HEK293T (cell line): ENCODE measurements around the gene TEX28.
"Not testable (repeated sequence)": the region's sequence is repeated elsewhere in the genome, so short reads cannot be mapped to it uniquely, and the experiment has no call there.

Experiments used
- ARNT ChIP-seq: fragments of 450-650 bp; IDR thresholded peaks from 2 replicates; pipeline ENCODE4 v1.6.1; 2017; ENCODE audit warnings: mild to moderate bottlenecking
- CTBP1 ChIP-seq: fragments of 450-650 bp; IDR thresholded peaks from 2 replicates; pipeline ENCODE4 v1.6.1; 2016; ENCODE audit warnings: borderline replicate concordance
- FOXK2 ChIP-seq: fragments of 450-650 bp; IDR thresholded peaks from 2 replicates; pipeline ENCODE4 v1.6.1; 2016; ENCODE audit warnings: mild to moderate bottlenecking
- FOXM1 ChIP-seq: fragments of 450-650 bp; IDR thresholded peaks from 2 replicates; pipeline ENCODE4 v1.6.1; 2017; ENCODE audit warnings: mild to moderate bottlenecking, borderline replicate concordance
- HDGF ChIP-seq: fragments of 450-650 bp; IDR thresholded peaks from 2 replicates; pipeline ENCODE4 v1.6.1; 2017; ENCODE audit warnings: antibody characterized with exemption, borderline replicate concordance
- NFRKB ChIP-seq: fragments of 450-650 bp; IDR thresholded peaks from 2 replicates; pipeline ENCODE4 v1.6.1; 2016; ENCODE audit warnings: mild to moderate bottlenecking, moderate library complexity
- SUZ12 ChIP-seq: fragments of 450-650 bp; IDR thresholded peaks from 2 replicates; pipeline ENCODE4 v1.6.1; 2016; ENCODE audit warnings: mild to moderate bottlenecking
- TARDBP ChIP-seq: fragments of 450-650 bp; IDR thresholded peaks from 2 replicates; pipeline ENCODE4 v1.6.1; 2016

DNA sequence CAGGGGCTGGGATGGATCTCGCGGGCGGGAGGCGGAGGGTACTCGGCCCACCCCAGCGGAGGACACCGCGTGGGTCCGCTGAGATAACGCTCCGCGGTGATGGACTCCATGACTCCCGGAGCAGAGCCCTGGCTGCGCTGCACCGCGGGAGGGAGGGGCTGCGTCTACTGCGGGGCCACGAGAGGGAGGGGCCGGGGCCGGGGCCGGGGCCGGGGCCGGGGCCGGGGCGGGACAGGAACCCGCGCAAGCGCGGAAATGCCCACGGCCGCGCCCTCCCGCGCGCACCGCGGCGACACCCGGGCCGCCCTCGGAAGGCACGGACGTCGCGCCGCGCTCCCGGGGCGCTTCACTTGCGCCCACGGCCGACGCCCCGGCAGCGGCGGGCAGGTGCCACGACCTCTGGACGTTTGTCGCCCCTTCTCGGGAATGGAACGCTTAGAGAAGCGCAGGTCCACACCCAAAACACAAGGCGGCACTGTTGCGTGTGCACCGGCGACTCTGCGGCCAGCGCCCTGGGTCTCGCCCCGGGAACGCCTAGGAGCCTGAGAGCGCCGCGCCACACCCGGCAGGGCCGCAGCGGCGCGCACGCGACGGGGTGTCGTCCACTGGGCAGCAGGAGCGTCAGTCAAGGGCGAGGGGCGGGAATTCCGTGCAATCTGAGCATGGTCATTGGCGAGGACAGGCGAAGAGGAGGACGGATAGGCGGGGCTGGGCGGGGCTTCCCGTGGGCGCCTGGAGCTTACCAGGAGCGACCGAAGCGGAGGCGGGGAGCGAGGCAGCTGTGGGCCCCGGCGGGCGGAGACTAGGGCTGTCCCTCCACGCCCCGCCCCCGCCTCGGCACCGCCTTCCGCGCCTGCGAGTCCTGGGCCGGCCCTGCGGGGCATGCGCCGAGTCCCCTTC is 46.7 kb upstream of the TEX28 start:
- TF ChIP-seq FOXM1, HDGF, ARNT, FOXK2, NFRKB, SUZ12, TARDBP, CTBP1: not testable (repeated sequence)
